Activated CD8-positive, alpha-beta T cell treated with anti-CD3 and anti-CD28 coated beads, Interleukin-2, amount 10 ng/mL, durations not matched to agents 7 days and 5 days (primary cell): ENCODE data around the gene RGS8. TPM values are rescaled to one million over a fixed set of nuclear protein-coding genes. Genes with fewer than 3 reads are reported as not detected.

Experiments
- ATAC-seq: fragments of 150-1000 bp; cut with Tn5 transposase; one replicate; pipeline ENCODE4 v1.10.0; 2021; ENCODE audit warnings: moderate library complexity
- CTCF ChIA-PET: fragments of 350-600 bp; sonication (Branson Sonifier 250); formaldehyde crosslinking; loops from one replicate; lab custom pipeline; 2021; ENCODE audit warnings: antibody characterized with exemption; lab: Charles Lee
- POLR2A ChIA-PET: fragments of 350-600 bp; sonication (Branson Sonifier 250); formaldehyde crosslinking; loops from one replicate; lab custom pipeline; 2021; ENCODE audit warnings: antibody characterized with exemption; lab: Charles Lee
- DNase-seq: peaks from one replicate; pipeline ENCODE4 v3.0.0-alpha.2; 2020
- H3K27ac Mint-ChIP-seq: one replicate; pipeline ENCODE4 v1.8.0; 2021; ENCODE audit warnings: mild to moderate bottlenecking, mixed read lengths
- H3K27me3 Mint-ChIP-seq: one replicate; pipeline ENCODE4 v1.8.0; 2021; ENCODE audit warnings: low read depth, mixed read lengths
- H3K36me3 Mint-ChIP-seq: one replicate; pipeline ENCODE4 v1.8.0; 2021; ENCODE audit warnings: low read depth, mixed read lengths
- H3K4me1 Mint-ChIP-seq: one replicate; pipeline ENCODE4 v1.8.0; 2021; ENCODE audit warnings: low read depth, mixed read lengths
- H3K4me3 Mint-ChIP-seq: one replicate; pipeline ENCODE4 v1.8.0; 2021; ENCODE audit warnings: mild to moderate bottlenecking, mixed read lengths
- H3K9me3 Mint-ChIP-seq: one replicate; pipeline ENCODE4 v1.8.0; 2022; ENCODE audit warnings: mixed read lengths; ENCODE audit not compliant: insufficient read depth
- total RNA-seq, 2 experiments: library from RNA; stranded (reverse); gene quantifications; one replicate each; pipeline ENCODE4 v1.2.3, GENCODE V29; 2021

Gene RGS8
- total RNA-seq, 2 experiments from 2014 or later: not detected

DNA sequence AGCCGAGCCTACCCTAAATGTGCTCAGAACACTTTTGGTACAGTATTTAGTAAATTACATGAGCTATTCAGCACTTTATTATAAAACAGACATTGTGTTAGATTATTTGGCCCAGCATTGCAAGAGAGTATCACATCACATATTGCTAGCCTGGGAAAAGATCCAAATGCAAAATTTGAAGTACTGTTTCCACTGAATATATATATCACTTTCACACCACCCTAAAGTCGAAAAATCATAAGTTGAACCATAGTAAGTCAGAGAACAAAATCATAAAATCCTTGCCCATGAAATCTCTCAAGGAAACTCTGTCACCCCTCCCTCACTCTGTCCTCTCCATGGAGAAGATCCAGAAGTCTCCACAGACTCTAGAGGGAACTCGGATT is 33.1 kb downstream of the RGS8 start:
- Mint-ChIP-seq H3K4me3 (no peak overlapping the region), H3K36me3 (no peaks in the 10 kb centered on the region), H3K9me3 (no peaks in the 10 kb centered on the region), H3K27ac (no peak overlapping the region), H3K4me1 (peaks cover 2% of the 10 kb centered on the region), H3K27me3 (peaks cover 3% of the 10 kb centered on the region)
- DNase-seq (no peak), ATAC-seq (no peak)
- ChIA-PET POLR2A (no interaction called here), CTCF (no interaction called here)

DNA sequence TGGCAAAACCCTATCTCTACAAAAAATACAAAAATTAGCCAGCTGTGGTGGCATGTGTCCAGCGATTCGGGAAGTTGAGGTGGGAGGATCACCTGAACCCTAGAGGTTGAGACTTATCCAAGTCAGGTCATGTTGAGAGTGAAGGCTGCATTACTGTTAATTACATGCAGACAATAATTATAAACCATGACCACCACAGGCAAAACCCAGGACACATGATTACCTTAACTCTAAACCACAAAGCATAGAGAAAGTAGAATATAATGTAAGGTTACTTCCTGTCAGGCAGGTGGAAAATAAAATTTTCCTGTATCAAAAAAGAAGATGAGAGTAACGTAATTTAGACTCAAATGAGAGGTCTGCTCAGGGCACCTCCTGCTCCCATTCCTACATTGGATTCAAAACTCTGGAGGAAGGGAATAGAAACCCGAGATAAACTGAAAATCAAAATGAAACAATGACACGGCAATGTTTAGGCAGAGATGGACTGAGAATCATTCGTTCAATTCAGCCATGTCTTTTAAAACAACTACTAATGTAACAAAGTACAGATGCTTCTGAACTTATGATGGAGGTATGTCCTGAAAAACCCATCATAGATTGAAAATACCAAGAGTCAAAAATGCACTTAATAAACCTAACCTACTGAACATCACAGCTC is 33.6 kb downstream of the RGS8 start:
- no peaks in the 10 kb centered on the region for H3K9me3 Mint-ChIP-seq
- no peak for ATAC-seq
- H3K36me3 Mint-ChIP-seq: no peaks in the 10 kb centered on the region
- ChIA-PET POLR2A (no interaction called here), CTCF (no interaction called here)
- no peak for DNase-seq
- no peak overlapping the region for H3K27ac Mint-ChIP-seq
- no peak overlapping the region for H3K4me3 Mint-ChIP-seq
- H3K27me3 Mint-ChIP-seq: peaks cover 5% of the 10 kb centered on the region
- peaks cover 2% of the 10 kb centered on the region for H3K4me1 Mint-ChIP-seq

DNA sequence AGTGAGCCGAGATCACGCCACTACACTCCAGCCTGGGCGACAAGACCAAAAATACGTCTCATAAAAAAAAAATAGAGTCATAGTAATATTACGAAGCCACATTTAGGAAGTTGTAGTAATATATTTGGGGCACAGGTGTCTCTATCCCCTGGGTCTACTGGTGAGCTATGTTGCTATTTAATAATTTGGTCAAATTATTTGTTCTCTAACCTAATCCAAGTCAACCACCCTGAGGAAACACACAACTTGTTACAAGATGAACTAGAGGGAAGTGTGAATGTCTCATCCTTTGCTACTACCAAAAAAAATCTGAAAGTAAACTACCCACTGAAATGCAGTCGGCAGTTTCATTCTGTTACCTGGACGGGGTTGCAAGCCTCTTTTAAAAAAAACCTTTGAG is 35.3 kb downstream of the RGS8 start:
- no peak for DNase-seq
- no peaks in the 10 kb centered on the region for H3K36me3 Mint-ChIP-seq
- H3K27me3 Mint-ChIP-seq: peaks cover 9% of the 10 kb centered on the region
- peaks cover 2% of the 10 kb centered on the region for H3K4me1 Mint-ChIP-seq
- H3K27ac Mint-ChIP-seq: no peak overlapping the region
- H3K4me3 Mint-ChIP-seq: no peak overlapping the region
- ATAC-seq: no peak
- ChIA-PET CTCF (interaction anchor here (0.7 kb wide), 1 partner anchor 1345 kb away, joined by 3 read pairs; no protein-coding TSS in a partner anchor), POLR2A (interaction anchor here (0.6 to 0.7 kb wide), 2 partner anchors 17 to 66 kb away, joined by 3 to 4 read pairs; no protein-coding TSS in a partner anchor)
- no peaks in the 10 kb centered on the region for H3K9me3 Mint-ChIP-seq

DNA sequence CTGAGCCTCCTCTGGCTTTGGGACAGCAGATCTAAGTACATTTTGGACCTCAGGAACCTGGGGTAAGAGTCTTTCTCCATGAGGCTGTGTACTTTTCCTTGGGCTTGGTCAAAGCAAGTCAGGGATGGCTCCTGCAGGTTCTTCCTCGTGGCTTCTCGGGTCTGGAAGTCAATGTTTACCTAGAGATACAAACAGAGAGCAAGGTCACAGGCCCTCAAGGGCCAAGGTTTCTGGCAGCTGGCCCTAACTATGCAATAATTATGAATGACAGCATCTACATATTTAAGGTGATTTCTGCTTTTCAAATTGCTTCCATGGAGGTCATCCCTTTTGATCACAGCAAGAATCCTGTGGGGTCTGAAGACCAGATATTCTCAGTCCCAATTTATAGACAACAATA is 37.6 kb downstream of the RGS8 start:
- no peak for DNase-seq
- H3K27ac Mint-ChIP-seq: no peak overlapping the region
- ChIA-PET POLR2A (interaction anchor here (0.9 kb wide), 1 partner anchor 19 kb away, joined by 3 read pairs; no protein-coding TSS in a partner anchor), CTCF (no interaction called here)
- ATAC-seq: no peak
- H3K36me3 Mint-ChIP-seq: peaks cover 2% of the 10 kb centered on the region
- H3K27me3 Mint-ChIP-seq: peaks cover 9% of the 10 kb centered on the region
- H3K4me1 Mint-ChIP-seq: peaks cover 5% of the 10 kb centered on the region
- no peak overlapping the region for H3K4me3 Mint-ChIP-seq
- peaks cover 4% of the 10 kb centered on the region for H3K9me3 Mint-ChIP-seq

DNA sequence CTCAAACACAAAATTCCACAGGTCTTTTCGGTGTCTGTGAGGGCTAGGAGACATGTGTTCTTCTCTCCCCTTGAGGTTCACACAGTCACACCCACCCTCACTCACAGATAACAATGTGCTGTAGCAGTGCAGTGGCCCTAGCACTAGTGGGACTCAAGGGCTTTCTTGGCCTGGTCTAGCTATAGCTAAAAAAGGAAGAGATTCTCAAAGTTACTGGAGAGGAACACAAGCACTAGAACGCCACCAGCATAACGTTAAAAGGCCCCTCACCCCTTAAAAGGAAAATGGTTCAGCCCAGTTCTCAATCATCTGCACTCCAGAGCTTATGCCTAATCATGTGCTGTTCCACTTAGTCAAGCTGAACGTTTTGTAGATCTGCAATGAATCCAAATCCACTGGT is 39.5 kb downstream of the RGS8 start:
- DNase-seq (no peak), ATAC-seq (no peak)
- Mint-ChIP-seq H3K4me1 (peaks cover 4% of the 10 kb centered on the region), H3K27me3 (peaks cover 16% of the 10 kb centered on the region), H3K9me3 (peaks cover 4% of the 10 kb centered on the region), H3K27ac (no peak overlapping the region), H3K4me3 (no peak overlapping the region), H3K36me3 (peaks cover 2% of the 10 kb centered on the region)
- ChIA-PET CTCF (interaction anchor here (1.3 to 1.6 kb wide), 2 partner anchors 44 to 49 kb away, joined by 3 to 4 read pairs; no protein-coding TSS in a partner anchor), POLR2A (no interaction called here)

DNA sequence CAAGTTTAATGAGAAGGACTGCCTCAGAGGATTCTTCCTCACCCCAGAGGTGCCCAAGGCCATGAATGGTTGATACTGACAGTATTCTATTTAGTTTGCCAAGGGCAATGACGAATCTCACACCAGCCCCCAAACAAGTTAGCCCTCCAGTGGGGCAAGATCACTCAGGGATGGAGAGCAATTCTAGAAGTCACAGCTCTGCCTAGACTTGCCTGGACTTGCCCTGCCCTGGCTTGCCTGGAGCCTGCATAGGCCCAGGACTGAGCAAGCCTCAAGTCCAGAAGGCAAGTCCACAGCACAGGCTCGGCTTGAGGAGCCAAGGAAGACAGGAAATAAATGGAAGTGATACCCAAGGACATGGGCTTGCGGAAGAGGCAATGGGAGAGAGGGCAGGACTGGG is 40.7 kb downstream of the RGS8 start:
- peaks cover 2% of the 10 kb centered on the region for H3K36me3 Mint-ChIP-seq
- DNase-seq: no peak
- POLR2A ChIA-PET: no interaction called here
- no peak for ATAC-seq
- H3K9me3 Mint-ChIP-seq: peaks cover 4% of the 10 kb centered on the region
- H3K4me3 Mint-ChIP-seq: no peak overlapping the region
- H3K27me3 Mint-ChIP-seq: peaks cover 23% of the 10 kb centered on the region
- H3K27ac Mint-ChIP-seq: no peak overlapping the region
- CTCF ChIA-PET: interaction anchor here (1.5 kb wide), 1 partner anchor 139 kb away, joined by 4 read pairs; no protein-coding TSS in a partner anchor
- H3K4me1 Mint-ChIP-seq: peaks cover 4% of the 10 kb centered on the region

DNA sequence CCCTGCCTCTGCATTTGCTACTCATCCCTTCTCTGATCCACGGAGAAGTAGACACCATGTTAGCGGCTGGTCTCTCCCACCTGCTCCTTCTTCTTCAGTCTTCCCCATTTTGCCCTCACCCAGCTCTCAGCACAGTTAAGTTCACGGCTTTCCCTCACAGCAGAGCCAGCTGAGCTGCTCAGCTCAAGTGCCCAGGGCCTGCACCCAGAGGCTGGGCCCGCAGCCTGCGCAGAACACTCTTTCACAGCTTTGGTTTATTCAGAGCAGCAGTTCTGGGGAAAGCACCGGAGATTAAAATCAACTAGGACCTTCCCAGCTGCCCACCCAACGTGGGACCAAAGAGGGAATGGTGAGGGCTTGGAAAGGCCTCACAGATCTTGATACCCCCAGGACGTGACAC is 41.9 kb downstream of the RGS8 start:
- DNase-seq (no peak), ATAC-seq (no peak)
- Mint-ChIP-seq H3K27me3 (peaks cover 29% of the 10 kb centered on the region), H3K27ac (no peak overlapping the region), H3K4me3 (no peak overlapping the region), H3K4me1 (peaks cover 4% of the 10 kb centered on the region), H3K9me3 (peaks cover 4% of the 10 kb centered on the region), H3K36me3 (peaks cover 2% of the 10 kb centered on the region)
- CTCF ChIA-PET: no interaction called here
- POLR2A ChIA-PET: no interaction called here

DNA sequence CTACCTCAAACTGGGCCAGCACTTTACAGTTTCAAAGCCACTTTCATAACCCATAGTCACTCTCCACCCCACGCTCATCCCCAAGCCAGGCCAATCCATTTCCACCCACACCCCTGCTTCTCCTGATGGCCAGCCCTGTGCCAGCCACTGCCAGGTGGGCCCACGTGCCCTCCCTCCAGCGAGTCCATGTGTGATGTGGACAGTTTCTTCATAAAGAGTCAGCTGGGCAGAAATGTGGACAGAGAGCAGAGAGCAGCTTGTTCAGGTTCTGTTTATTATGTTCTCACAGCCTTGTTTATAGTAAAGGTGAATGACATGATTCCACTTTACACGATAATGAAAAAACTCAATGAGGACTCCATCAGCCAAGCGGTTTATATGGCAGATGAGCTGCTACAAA is 42.8 kb downstream of the RGS8 start:
- Mint-ChIP-seq H3K4me3 (no peak overlapping the region), H3K9me3 (peaks cover 4% of the 10 kb centered on the region), H3K27me3 (peaks cover 33% of the 10 kb centered on the region), H3K4me1 (peaks cover 4% of the 10 kb centered on the region), H3K36me3 (peaks cover 2% of the 10 kb centered on the region), H3K27ac (no peak overlapping the region)
- CTCF ChIA-PET: no interaction called here
- POLR2A ChIA-PET: no interaction called here
- DNase-seq (no peak), ATAC-seq (no peak)

DNA sequence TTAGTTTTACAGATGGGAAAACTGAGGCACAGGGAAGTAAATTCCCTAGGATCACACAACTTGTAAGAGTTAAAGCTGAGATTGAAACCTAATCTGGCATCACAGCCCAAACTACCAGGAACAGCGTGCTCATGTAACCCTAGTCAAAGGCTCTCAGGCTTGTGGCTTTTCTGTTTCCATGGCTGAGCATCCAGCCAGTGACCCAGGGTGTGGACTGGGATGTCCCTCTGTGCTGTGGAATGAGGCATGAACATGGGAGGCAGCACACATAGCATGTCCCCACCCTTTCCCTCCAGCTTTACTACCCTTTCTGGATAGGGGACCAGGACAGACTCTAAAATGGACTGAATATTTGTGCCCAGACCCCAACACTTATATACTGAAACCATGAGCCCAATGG is 45.1 kb downstream of the RGS8 start:
- POLR2A ChIA-PET: no interaction called here
- Mint-ChIP-seq H3K27me3 (peaks cover 39% of the 10 kb centered on the region), H3K27ac (no peak overlapping the region), H3K36me3 (peaks cover 2% of the 10 kb centered on the region), H3K4me1 (peaks cover 4% of the 10 kb centered on the region), H3K9me3 (peaks cover 4% of the 10 kb centered on the region), H3K4me3 (no peak overlapping the region)
- DNase-seq (no peak), ATAC-seq (no peak)
- CTCF ChIA-PET: no interaction called here

DNA sequence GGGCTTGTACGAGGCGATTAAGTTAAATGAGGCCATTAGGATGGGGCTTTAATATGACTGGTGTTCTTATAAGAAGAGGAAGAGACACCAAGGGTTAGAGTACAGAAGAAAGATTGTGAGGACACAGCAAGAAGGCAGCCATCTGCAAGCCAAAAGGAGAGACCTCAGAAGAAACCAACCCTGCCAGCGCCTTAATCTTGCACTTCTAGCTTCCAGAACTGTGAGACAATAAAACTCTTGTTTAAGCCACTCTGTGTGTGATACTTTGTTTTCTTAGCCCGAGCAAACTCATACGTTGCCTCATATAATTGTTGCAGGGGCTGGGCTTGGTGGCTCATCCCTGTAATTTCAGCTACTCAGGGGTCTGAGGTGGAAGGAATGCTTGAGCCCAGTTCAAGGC is 46.6 kb downstream of the RGS8 start:
- DNase-seq (no peak), ATAC-seq (no peak)
- H3K9me3 Mint-ChIP-seq: no peaks in the 10 kb centered on the region
- no peak overlapping the region for H3K27ac Mint-ChIP-seq
- H3K4me3 Mint-ChIP-seq: no peak overlapping the region
- ChIA-PET CTCF (no interaction called here), POLR2A (no interaction called here)
- H3K4me1 Mint-ChIP-seq: peaks cover 4% of the 10 kb centered on the region
- peaks cover 48% of the 10 kb centered on the region for H3K27me3 Mint-ChIP-seq
- H3K36me3 Mint-ChIP-seq: no peaks in the 10 kb centered on the region

DNA sequence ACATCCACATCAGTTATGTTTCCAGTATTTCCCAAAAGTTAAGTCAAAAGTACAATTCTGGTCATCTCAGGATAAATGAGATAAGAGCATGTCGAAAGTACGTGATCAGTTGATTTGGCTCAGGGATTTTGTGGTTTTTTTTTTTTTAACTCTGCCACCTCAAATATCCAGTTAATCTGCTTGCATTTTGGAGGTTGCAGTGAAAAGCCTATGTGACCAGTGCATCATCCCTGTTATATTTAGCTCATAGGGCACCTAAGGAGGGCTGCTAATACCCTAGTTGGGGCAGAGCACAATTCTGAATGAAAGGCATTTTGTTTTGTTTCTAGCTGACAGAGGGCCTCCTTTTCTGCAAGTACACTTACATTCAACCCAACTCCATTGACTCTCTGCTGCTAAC is 48.5 kb downstream of the RGS8 start:
- H3K27me3 Mint-ChIP-seq: peaks cover 56% of the 10 kb centered on the region
- peaks cover 17% of the 10 kb centered on the region for H3K4me1 Mint-ChIP-seq
- no peak overlapping the region for H3K27ac Mint-ChIP-seq
- DNase-seq (no peak), ATAC-seq (no peak)
- no peaks in the 10 kb centered on the region for H3K9me3 Mint-ChIP-seq
- ChIA-PET CTCF (interaction anchor here (0.8 kb wide), 1 partner anchor 34 kb away, joined by 3 read pairs; no protein-coding TSS in a partner anchor), POLR2A (no interaction called here)
- no peak overlapping the region for H3K4me3 Mint-ChIP-seq
- no peaks in the 10 kb centered on the region for H3K36me3 Mint-ChIP-seq
